ENCODE measurements around the gene SFXN5.

The SFXN5 gene

DNA sequence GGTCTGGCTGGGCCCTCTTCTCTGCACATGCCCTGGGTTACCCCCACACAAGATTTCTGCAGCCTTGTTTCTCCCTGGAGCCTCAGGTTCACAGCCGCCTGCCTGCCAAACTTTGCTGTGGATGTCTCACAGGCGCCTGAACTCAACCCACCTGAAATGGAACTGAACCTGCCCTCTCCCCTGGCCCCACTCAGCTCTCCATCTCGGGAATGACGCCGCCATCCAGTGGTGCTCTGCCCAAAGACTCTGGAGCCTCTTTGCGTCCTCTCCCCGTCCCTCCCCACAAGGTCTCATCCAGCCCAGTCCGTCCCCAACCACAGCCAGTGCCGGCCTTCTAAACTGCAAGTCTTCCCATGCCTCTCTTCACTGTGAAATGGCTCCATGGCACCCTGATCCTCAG, 125.0 kb downstream of the SFXN5 start:
- no peaks in the 10 kb centered on the region for H3K36me3 ChIP-seq (ENCODE audit: low read depth)
- no peak for ATAC-seq (ENCODE audit: low read depth)
- no peaks in the 10 kb centered on the region for H3K27me3 ChIP-seq (ENCODE audit: insufficient read depth, poor library complexity, severe bottlenecking)
- no peak overlapping the region for H3K4me3 ChIP-seq (ENCODE audit: severe bottlenecking)
- no peak for DNase-seq (ENCODE audit: low spot score)
- no peaks in the 10 kb centered on the region for H3K9me3 ChIP-seq (ENCODE audit: severe bottlenecking)
- TF ChIP-seq, protein P1, sequence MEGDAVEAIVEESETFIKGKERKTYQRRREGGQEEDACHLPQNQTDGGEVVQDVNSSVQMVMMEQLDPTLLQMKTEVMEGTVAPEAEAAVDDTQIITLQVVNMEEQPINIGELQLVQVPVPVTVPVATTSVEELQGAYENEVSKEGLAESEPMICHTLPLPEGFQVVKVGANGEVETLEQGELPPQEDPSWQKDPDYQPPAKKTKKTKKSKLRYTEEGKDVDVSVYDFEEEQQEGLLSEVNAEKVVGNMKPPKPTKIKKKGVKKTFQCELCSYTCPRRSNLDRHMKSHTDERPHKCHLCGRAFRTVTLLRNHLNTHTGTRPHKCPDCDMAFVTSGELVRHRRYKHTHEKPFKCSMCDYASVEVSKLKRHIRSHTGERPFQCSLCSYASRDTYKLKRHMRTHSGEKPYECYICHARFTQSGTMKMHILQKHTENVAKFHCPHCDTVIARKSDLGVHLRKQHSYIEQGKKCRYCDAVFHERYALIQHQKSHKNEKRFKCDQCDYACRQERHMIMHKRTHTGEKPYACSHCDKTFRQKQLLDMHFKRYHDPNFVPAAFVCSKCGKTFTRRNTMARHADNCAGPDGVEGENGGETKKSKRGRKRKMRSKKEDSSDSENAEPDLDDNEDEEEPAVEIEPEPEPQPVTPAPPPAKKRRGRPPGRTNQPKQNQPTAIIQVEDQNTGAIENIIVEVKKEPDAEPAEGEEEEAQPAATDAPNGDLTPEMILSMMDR (IDR thresholded peaks at IDR 0.05; ENCODE audit: poor library complexity, severe bottlenecking): no peak
- peaks cover 4% of the 10 kb centered on the region for H3K4me1 ChIP-seq (ENCODE audit: insufficient read depth, poor library complexity, severe bottlenecking)
- H3K27ac ChIP-seq (ENCODE audit: poor library complexity, severe bottlenecking): no peak overlapping the region

DNA sequence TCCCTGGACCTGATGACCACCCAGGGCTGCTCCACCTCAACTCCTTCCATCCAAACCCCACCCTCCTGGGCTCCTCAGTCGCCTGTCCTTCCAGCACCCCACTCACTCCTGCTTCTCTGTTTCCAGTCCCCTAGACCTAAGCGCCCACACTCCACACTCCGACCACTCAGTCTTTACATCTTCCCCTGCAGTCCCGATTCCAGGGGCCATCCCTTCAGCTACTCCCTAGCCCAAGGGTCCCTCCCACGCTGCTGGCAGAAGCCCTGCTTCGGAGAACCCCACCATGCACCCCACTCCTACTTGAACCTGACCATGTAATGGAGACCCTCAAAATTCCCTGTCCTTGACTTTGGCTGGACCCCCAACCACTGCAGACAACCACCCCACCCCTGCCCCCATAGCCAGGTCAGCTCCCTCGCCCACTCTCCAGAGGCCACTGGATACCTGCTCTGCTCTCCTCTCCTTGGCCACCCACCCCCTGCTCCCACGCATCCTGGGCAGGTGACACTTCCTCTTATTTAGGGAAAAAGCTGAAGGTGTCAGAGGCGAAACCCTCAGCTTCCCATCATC, 126.0 kb downstream of the SFXN5 start:
- Histone ChIP-seq H3K27me3 (ENCODE audit: insufficient read depth, poor library complexity, severe bottlenecking) (no peaks in the 10 kb centered on the region), H3K27ac (ENCODE audit: poor library complexity, severe bottlenecking) (no peak overlapping the region), H3K4me1 (ENCODE audit: insufficient read depth, poor library complexity, severe bottlenecking) (peaks cover 4% of the 10 kb centered on the region), H3K36me3 (ENCODE audit: low read depth) (no peaks in the 10 kb centered on the region), H3K9me3 (ENCODE audit: severe bottlenecking) (no peaks in the 10 kb centered on the region), H3K4me3 (ENCODE audit: severe bottlenecking) (no peak overlapping the region)
- DNase-seq (ENCODE audit: low spot score): no peak
- ATAC-seq (ENCODE audit: low read depth): no peak
- TF ChIP-seq, protein P1 (IDR thresholded peaks at IDR 0.05; ENCODE audit: poor library complexity, severe bottlenecking): no peak

DNA sequence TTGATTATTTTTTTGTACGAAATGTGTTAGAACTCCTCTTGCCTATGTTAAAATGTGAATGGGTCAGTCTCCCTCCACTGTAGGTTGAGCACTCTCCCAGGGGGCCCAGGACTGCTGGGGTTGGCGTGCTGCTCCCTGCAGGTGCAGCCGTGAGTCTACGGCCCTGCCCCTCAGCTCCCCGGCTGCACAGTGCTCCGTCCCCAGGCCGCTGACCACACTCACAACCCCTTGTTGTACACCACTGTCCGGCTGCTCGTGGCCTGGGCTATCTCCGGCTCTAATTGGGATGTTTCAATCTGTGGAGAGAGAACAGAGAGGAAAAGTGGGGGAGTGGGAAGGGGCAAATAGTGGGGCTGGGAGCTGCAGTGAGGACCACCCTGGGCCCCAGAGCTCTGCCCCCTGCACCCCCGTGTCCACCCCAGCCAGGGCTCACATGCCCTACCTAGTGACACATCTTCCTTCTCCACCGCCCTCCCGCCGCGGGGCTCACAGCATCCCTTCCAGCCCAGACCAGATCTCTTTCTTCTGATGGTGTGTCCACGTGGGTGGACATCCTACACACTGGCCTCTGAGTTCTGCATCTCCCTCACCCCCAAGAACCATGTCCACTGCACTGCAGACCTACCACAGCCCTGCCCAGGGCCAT, 126.6 kb downstream of the SFXN5 start:
- ATAC-seq (ENCODE audit: low read depth): no peak

DNA sequence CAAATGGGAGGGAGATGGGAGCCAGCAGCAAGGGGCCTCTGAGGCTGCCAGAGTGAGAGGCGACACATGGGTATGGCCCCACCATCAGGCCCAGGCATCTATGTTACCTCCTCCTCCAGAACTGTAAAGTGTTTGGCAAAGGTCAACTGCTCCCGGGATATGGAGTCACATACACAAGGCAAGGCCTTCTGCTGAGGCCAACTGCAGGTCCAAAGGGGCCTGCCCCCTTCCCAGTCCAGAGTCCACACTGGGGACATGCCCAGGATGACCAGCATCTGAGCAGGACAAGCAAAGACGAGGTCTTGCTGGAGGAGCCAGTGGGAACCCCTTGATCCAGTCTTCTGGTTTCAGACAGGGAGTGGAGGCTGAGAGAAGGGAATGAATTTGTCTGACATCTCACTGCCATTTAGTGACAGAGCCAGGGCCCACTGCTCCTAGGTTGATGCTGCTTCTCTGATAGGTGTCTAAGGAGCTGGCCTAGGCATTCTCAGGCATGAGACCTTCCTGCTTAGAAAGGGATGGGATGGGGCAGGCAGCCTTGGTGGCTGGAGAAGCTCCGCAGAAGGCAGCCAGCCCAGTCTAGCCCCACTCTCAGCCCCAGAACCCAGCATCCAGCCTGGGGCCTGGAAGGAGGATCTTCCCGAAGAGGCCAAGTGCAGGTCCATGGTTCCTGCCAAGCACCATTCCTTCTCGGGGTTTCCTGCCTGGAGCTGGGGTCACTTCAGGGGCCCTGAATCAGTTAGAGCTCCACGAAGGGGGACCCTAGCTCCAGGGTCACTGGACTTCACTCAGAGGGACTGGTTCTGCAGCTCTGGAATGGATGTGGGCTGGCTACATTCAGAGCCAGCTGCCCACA, 127.7 kb downstream of the SFXN5 start:
- no peaks in the 10 kb centered on the region for H3K27me3 ChIP-seq (ENCODE audit: insufficient read depth, poor library complexity, severe bottlenecking)
- TF ChIP-seq, protein P1 (IDR thresholded peaks at IDR 0.05; ENCODE audit: poor library complexity, severe bottlenecking): no peak
- H3K4me1 ChIP-seq (ENCODE audit: insufficient read depth, poor library complexity, severe bottlenecking): no peaks in the 10 kb centered on the region
- no peaks in the 10 kb centered on the region for H3K36me3 ChIP-seq (ENCODE audit: low read depth)
- ATAC-seq (ENCODE audit: low read depth) (no peak), DNase-seq (ENCODE audit: low spot score) (no peak)
- no peak overlapping the region for H3K27ac ChIP-seq (ENCODE audit: poor library complexity, severe bottlenecking)
- no peak overlapping the region for H3K4me3 ChIP-seq (ENCODE audit: severe bottlenecking)
- H3K9me3 ChIP-seq (ENCODE audit: severe bottlenecking): no peaks in the 10 kb centered on the region

More for the DNA sequence above, 126.6 kb downstream of the SFXN5 start:
- H3K27me3 ChIP-seq (ENCODE audit: insufficient read depth, poor library complexity, severe bottlenecking): no peaks in the 10 kb centered on the region
- DNase-seq (ENCODE audit: low spot score): no peak
- no peaks in the 10 kb centered on the region for H3K36me3 ChIP-seq (ENCODE audit: low read depth)
- peaks cover 4% of the 10 kb centered on the region for H3K4me1 ChIP-seq (ENCODE audit: insufficient read depth, poor library complexity, severe bottlenecking)
- H3K9me3 ChIP-seq (ENCODE audit: severe bottlenecking): no peaks in the 10 kb centered on the region
- H3K4me3 ChIP-seq (ENCODE audit: severe bottlenecking): no peak overlapping the region
- TF ChIP-seq, protein P1 (IDR thresholded peaks at IDR 0.05; ENCODE audit: poor library complexity, severe bottlenecking): no peak
- no peak overlapping the region for H3K27ac ChIP-seq (ENCODE audit: poor library complexity, severe bottlenecking)
